ENCODE measurements around the gene FAM240A.
A peak's percentile ranks its signal among the peaks of the same experiment; 100 is the strongest.
"Not testable (repeated sequence)": the region's sequence is repeated elsewhere in the genome, so short reads cannot be mapped to it uniquely, and the experiment has no call there.

FAM240A gene

DNA sequence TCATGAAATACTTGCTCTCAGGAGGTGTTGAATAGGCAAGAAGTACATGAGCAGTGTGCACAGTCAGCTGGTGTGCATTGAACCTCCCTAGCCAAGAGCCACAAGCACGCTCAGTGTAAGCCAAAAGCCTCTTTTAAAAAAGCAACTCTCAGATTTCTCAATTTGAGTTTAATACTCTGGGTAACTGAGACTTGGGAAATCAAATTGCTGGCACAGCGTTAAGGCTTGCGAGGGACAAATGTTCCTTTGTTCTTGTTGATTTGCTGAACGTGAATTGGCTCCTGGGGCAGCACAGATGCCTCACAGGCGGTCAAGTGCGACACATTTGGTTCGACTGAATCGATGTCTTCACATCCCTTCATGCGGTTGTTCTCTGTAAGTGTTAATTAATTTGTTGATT lies at the start of gene FAM240A:
FAM240A (plus strand) TSS at position 202 of the 400 bp plus-strand sequence; CDS start at position 361, 159 bp downstream.
- no peak for FAIRE-seq

DNA sequence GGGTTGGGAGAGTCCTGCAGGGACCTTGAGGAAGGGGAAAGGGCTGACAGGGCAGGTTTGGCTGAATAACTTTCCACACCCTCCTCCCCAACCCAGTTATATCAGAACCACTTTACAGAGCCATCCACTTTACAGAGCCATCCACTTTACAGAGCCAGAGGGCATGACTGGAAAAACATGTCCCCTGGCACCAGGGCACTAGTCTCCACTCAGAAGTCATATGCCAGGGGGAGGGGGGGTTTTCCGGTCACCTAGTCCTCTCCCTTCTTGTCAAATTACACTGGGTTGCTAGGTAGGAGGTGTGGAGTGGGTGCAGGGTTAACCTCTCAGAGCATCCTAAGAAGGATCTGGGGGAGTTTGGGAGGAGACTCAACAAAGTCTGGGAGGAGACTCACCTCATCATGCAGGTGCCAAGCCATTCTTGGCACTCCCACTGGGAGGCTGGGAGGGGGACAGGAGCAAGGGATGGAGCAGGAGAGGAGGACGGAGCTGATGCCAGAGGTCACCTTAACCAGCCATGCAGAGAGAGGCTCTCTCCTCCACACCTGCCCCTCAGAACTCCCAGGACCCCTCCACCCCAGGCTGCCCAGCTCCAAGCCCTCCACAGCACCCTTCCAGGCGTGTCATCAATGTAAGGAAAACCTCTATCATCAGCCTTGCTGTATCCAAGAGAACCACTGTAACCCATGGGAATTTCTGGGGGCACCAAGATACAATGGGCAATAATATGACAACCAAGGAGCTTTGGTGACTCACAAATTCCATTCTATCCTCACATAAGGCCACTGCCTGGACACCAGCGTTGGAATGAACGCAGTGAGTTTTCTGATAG lies 47.9 kb upstream of the FAM240A start:
- no peak for FAIRE-seq

DNA sequence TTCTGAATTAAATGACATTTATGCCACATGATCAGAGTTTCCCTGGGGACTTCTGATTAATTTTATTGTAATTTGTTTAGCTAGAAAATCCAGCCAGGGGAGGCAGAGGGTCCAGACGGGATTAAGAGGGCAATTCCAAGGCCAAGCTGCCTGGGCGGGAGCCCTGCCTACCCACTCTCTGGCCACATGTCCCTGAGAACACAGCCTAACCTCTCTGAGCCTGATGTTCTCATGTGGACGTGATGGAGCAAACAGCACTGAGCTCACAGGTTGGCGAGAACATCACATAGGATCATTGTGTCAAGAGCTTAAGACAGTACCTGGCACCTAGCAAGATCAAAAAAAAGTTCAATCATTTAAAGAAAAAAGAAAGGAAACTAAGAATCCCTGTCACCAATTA lies 47.2 kb upstream of the FAM240A start:
- FAIRE-seq, result no peak

DNA sequence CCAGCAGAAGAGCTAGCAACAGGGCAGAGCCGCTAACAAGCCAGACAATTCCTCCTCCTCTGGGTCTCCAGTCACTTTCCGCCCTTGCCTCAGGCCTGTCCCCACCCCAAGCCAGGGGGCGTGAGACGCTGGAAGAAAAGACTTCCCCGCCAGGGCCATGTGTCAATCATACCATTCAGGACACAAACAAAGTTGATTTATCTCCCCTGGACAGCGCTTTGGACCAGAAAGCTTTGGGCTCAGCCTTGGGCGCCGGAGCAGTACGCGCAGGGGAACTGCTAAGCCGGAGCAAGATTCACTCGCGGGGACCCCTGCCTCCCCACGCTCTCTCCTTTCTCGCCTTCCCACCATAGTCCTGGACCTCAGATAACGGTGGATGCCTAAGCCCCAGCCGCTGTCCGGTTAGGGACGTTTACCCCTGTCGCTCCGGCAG lies 46.7 kb upstream of the FAM240A start:
- FAIRE-seq, result no peak

DNA sequence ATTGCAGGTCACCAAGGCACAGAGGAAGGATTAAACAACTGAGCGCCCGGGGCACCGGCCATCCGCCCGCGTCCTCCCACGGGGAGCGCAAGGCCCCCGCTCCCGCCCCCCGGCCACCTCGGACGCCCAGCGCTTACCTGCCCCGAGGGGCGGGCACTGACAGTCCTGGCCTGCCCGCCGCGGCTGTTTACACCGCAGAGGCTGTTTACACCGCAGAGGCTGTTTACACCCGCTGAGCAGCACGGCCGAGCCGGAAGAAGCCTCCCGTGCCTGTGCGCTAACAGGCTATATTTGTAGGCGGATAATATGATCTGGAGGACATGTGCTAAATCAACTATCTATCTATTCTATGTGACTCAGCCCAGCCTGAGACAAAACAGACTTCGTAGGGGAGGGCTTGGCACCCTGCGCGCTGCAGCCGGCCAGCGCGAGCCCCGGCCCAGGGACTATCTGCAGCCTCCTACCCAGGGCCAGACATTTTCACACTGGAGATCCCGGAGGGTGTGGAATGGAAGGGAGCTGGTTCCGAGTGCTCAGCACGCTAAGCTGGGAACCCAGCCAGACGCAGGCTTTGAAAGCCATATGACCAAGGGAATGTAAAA lies 46.2 kb upstream of the FAM240A start, which contains the start of gene LRRC2:
LRRC2 (minus strand) TSS at position 263 of the 602 bp plus-strand sequence. CDS start 14,711 bp downstream, outside the sequence.
- FAIRE-seq, result no peak

DNA sequence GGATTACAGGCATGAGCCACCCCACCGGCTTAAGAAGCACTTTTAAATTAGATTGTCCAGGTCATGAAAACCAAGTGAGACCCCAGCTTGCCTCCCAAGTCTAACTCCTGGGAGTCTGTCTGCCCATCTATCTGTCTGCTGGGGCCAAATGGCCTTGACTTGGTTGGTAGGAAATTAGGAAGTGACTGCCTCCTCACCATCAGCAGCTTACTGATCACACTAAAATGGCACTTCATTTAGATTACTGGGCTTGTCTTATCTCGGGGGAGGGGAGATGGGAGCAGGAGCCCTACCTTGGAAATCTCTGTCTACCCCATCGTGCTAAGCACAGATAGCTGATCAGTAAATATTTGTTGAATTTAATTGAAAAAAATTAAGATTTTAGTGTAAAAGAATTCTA lies 40.6 kb upstream of the FAM240A start:
- no peak for FAIRE-seq

DNA sequence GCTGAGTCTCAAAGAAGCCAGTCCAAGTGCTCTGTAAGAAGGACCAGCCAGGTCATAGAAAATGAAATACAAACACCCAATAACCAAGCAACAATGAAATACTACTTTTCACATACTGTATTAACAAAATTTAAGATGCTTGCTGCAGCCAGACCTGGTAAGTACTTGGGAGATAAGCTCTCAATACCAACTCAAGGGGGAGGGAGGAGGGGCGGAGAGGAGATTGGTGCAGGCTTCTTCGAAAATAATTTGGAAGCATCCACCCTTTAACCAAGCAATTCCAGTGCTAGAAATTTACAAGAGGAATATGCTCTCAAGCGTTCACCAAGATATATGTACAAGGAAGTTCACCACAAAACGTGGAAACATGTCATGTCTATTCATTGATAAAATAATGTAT lies 38.6 kb upstream of the FAM240A start:
- FAIRE-seq, result no peak

DNA sequence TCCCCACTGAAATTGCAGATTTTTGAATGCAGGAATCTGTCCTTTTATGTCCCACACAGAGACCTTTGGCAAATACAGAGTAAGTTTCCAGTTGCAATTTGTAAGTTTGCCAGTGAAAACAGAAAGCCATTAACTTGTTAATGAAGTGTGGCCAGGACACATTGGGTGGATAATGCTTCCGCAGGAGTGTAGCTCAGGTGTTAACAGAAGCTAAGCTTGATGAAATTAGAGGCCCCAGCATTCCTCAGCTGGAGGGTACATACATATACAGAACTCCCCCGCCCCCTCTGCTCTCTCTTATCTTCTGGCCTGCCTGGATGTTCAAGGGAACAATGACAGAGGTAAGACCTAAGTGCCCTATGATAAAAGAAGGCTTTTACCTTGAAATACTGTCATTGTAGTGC lies 38.1 kb upstream of the FAM240A start:
- FAIRE-seq, result no peak

DNA sequence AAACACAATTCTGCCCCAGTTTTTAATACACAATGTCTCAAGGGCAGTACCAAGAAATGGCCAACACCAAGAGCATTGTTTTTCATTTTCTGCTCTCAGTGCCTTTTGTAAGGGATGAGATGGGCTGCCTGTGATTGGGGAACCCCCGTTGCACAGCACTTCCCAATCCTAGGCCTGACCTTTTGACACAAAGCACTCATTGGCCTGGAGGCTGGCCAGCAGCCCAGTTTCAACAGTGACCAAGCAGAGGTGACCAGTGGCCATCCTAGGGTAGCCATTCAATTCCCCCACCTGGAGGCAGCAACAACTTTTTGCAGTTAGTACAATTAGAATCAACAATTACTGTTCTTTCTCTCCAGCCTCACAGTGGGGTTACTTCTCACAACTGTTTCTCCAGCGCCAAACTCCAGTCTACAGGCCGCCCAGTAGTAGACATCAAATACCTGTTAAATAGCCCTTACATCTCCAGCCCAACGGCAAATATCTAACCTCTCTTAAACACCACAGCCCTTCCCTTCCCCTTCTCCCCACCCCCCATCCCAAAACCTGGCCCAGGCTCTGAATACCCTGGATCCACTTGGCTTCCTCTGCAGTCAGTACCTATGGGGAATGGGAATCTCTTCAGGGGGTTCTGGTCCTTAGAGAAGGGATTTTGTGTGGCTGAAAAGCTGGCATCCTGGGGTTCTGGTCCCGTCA lies 37.3 kb upstream of the FAM240A start:
- no peak for FAIRE-seq

DNA sequence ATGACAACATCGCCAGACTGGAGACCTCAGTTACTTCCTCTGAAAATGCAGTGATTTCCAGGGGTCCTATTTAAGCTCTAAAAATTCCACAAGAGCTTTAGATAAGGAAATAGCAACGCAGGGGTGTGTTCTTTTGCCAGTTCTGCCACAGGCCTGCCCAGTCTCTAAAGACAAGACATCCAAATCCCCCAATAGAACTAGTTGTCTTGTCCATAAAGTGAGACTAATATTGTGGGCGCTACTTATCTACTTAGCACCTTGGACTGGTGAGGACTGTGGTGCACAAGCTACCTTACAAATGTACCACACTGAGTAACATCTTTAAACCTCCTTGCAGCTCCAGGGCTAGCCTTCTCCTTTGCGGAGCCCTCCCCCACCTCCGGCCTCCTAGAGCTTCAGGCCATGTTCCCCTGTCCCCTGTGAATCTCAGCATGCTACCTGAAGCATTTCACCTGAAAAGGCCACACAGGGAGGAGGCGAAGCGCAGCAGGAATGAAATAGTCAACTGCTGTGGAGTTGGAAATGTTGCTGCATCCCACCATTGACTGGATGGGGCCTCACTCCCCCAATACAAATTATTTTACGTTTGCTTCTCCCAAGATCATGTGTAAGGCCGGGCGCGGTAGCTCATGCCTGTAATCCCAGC lies 36.6 kb upstream of the FAM240A start:
- no peak for FAIRE-seq

DNA sequence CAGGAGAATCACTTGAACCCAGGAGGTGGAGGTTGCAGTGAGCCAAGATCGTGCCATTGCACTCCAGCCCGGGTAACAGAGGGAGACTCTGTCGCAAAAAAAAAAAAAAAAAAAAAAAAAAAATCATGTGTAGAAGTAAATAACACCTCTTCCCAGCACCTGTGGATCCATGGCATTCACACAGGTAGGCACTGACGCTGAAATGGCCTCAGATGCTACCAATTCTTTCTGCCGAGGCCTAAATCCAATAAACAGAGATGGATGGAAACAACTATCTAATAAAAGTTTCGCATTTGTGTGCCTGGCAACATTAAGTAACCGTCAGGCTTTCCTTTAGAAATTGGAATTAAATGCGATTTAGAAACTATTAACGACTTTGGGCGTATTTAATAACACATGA lies 35.9 kb upstream of the FAM240A start:
- FAIRE-seq, result no peak

DNA sequence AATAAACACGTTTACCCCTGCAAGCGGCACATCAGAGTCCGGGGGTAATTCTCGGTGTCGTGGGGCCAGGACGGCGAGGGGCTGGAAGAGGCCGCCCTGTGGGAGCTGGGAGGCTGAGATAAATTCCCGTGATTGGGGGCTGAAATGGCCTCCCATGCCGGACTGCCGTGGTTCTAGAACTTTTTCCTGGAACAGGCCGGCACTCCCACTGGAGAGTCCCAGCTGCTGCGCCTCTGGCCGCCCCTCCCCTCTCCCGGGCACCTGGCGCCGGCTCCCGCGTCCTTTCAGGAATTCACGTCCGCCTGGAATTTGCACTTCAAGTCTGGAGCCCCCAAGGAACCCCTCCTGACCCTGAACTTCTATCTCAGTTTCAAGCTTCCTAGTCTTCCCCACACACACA lies 35.4 kb upstream of the FAM240A start:
- no peak for FAIRE-seq

DNA sequence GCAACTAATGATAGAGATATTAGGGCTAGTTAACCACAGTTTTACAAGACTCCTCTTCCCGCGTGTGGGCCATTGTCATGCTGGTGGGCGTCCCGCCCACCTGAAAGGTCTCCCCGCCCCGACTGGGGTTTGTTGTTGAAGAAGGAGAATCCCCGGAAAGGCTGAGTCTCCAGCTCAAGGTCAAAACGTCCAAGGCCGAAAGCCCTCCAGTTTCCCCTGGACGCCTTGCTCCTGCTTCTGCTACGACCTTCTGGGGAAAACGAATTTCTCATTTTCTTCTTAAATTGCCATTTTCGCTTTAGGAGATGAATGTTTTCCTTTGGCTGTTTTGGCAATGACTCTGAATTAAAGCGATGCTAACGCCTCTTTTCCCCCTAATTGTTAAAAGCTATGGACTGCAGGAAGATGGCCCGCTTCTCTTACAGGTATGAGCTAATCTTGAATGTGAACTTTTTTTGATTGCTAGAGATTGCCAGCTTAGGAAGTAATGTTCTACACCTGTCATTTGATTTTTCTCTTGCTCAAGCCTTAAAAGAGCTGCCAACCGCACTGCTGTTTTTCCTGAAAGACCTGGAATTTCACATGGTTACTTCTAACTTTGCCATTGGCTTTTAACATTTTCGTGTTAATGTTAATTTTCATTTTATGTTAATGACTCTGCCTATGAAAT lies 34.6 kb upstream of the FAM240A start:
- not testable (repeated sequence) for FAIRE-seq

DNA sequence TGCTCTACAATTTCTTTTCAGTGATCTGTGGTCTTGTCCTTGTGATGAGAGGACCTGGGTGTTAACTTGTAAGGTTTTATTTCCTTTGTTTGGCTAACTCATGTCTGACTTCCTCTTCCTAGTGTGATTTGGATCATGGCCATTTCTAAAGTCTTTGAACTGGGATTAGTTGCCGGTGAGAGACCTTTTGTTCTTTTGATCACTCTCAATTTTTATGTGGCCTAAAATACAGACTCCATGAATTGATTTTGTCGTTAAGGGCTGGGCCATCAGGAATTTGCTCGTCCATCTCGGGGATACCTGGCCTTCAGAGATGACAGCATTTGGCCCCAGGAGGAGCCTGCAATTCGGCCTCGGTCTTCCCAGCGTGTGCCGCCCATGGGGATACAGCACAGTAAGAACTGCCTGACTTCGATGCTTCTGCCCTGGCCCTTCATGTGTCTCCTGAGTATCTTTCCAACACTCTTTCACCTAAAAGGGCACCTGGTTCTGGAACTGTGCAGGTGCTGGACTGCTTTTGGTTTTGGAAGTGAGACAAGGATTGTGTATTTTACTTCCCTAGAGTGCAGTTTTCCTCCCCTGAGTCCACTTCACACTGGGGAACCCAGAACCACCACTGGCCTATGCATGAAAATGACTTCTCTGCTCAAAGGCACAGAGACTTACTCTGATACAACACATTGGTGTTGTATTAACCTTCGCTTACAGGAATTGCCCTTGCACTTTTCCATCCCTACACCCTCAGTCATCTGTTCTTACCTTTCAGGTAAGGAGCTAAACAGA lies 33.2 kb upstream of the FAM240A start:
- no peak for FAIRE-seq

DNA sequence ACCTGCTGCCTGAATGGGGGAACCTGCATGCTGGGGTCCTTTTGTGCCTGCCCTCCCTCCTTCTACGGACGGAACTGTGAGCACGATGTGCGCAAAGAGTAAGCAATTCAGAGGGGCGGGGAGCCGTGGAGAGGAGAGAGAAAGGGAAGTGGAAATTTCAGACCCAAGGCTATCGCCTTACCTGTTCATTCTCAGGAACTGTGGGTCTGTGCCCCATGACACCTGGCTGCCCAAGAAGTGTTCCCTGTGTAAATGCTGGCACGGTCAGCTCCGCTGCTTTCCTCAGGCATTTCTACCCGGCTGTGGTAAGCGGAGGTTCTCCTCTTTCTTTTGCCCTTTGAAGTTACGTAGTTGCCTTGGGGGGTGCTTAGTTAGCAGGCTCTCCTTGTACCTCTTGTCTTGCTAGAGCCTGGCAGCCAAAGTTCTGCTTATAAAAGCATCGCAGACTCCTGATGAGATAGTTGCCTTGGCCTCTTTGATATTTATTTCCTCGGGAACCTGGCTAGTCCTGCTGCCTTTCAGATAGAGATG lies 32.5 kb upstream of the FAM240A start:
- FAIRE-seq, result no peak

DNA sequence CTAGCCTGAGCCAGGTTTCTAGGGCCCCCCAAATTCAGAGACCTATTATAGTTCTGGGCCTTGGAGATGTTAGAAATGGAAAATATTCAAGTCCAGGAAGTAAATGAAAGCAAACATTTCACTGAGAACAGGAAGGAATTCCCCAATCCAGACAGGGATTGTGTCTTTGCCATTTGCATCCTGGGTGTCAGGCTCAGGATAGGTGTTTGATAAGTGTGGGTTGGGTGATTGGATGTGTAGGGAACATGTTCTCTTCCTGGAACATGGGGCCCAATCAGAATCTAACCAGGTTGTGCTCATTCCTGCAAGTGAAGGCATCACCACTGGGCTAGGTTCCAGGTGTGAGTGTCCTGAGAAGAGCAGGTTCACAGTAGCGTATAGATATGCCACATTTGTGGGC lies 31.6 kb upstream of the FAM240A start:
- FAIRE-seq, result no peak

DNA sequence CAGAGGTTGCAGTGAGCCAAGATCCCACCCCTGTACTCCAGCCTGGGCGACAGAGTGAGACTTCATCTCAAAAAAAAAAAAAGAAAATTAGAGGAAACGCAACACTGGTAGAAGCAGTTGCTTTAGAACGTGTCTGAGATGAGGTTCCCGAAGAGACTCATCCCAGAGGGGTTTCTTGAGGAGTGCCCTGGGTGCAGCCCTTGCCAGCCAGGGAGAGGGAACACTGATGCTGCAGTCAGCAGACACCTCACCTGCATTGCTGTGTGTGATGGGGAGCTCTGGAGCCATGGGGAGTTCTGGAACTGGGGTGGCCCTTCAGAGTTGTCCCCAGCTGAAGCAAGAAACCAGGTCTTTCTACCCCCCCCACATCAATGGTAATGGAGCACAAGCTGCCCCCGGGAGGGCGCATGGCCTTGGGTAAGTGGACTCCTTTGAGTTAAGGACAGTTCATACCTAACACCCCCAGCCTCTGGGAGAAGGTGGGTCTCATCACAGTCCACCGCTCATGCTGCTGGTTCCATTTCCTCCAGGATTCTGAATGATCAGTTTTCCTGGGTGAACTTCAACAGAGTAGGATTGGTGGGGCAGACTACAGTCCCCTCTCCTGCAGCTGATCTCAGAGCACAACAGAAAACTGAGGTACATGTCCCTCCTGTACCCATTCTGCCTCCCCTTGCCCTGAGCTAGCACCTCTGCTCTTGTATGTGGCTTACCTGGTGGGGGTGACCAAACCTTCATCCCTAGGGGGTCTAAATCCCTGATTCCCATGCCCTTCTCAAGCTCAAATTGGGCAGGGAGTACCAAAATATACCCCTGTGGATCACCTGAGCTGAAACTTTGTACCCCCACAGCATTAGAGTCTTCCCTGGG lies 27.5 kb upstream of the FAM240A start:
- FAIRE-seq, result no peak

DNA sequence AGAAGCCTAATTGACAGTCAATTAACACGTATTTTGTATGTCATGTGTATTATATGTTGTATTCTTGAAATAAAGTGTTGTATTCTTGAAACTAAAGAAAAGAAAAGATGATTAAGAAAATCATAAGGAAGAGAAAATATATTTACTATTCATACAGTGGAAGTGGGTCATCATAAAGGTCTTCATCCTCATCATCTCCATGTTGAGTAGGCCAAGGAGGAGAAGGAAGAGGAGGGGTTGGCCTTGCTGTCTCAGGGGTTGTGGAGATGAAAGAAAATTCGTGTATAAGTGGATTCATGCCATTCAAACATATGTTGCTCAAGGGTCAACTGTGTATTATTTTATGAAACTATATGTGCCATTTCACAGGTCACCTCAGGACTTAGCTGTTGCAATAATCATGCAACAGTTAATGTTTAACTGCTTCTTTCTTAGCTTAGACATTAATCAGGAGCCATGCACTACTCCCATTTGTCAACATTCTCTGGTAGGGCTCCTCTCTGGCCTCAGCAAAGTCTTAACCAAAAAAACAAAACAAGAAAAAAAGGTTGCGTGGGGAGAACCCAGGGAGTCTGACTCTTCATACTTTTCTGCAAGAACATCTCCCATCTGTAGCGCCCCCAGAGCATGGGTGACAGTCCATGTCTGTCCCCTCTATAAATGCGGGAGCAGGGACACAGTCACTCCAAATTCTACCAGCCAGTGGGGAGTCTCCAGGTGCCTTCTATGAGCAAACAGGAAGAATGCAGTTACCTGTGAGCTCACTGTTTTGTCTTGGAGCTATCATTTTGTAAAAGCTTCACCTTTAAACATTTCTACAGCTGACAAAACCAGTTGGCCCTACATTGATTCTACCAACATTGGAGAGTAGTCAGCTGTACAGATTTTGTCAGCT lies 26.3 kb upstream of the FAM240A start:
- FAIRE-seq, result peak; percentile 100

DNA sequence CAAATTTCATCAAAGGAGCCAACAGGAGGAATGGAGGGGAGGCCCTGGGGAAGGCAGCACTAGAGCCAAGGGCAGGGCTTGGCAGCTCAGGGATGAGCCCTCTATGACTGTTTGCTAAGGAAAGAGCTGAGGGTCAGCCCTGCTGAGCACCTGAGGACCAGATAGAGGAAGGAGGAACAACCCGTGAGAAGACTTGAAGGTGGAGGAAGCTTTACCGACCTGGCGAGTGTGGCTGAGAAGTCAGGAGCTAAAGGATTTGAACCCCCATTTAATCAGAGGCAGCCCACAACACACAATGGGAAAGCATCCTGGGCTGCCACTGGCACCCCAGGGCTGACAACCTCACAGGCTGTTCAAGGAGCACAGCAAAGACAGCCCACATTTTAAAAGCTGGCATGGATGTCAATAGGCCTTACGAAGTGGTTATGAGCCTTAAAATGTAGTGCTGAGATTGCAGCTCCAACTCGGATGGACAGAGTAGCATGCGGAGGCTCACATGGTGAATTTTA lies 25.5 kb upstream of the FAM240A start:
- FAIRE-seq, result no peak

Data from islet of Langerhans (tissue), 1 donor.